DOHH2 (cell line): ENCODE data around the gene COL23A1.

Source experiments
- H3F3A ChIP-seq: fragments of 200-600 bp; sonication (generic), shearing (Covaris generic); 2 replicates; pipeline ENCODE4 v1.6.0; 2016; ENCODE audit warnings: antibody characterized with exemption, mild to moderate bottlenecking; ENCODE audit not compliant: control insufficient read depth, insufficient read depth
- H3K27ac ChIP-seq: fragments of 200-600 bp; sonication (generic); 2 replicates; pipeline ENCODE4 v1.5.1; 2014; ENCODE audit warnings: low read depth, mild to moderate bottlenecking, low read length, moderate library complexity
- H3K27me3 ChIP-seq: fragments of 200-600 bp; sonication (generic); 2 replicates; pipeline ENCODE4 v1.6.1; 2014; ENCODE audit warnings: mild to moderate bottlenecking, low read length, mixed read lengths; ENCODE audit not compliant: control insufficient read depth
- H3K36me3 ChIP-seq: fragments of 200-600 bp; sonication (generic); 2 replicates; pipeline ENCODE4 v1.6.1; 2014; ENCODE audit warnings: mild to moderate bottlenecking, low read length, moderate library complexity, mixed read lengths; ENCODE audit not compliant: control insufficient read depth
- H3K4me1 ChIP-seq: fragments of 200-600 bp; sonication (generic); 2 replicates; pipeline ENCODE4 v1.6.1; 2014; ENCODE audit warnings: mild to moderate bottlenecking, low read length, mixed read lengths; ENCODE audit not compliant: control insufficient read depth
- H3K4me2 ChIP-seq: fragments of 200-600 bp; sonication (generic); 2 replicates; pipeline ENCODE4 v1.6.0; 2014; ENCODE audit warnings: mild to moderate bottlenecking, low read length, moderate library complexity
- H3K4me3 ChIP-seq: fragments of 200-600 bp; sonication (generic); 2 replicates; pipeline ENCODE4 v1.5.1; 2014; ENCODE audit warnings: mild to moderate bottlenecking, low read length, mixed read lengths
- H3K79me2 ChIP-seq: fragments of 200-600 bp; sonication (generic); 2 replicates; pipeline ENCODE4 v1.6.1; 2014; ENCODE audit warnings: mild to moderate bottlenecking, low read length, mixed read lengths; ENCODE audit not compliant: control insufficient read depth
- H3K9me2 ChIP-seq: fragments of 200-600 bp; sonication (generic); replicated peaks from 2 replicates; pipeline ENCODE4 v1.6.1; 2014; ENCODE audit warnings: mild to moderate bottlenecking, low read length, mixed read lengths; ENCODE audit not compliant: control insufficient read depth
- H3K9me3 ChIP-seq: fragments of 200-600 bp; sonication (generic); 2 replicates; pipeline ENCODE4 v1.6.1; 2014; ENCODE audit warnings: antibody characterized with exemption, low read length, mixed read lengths; ENCODE audit not compliant: control insufficient read depth, insufficient read depth
- H4K20me1 ChIP-seq: fragments of 200-600 bp; sonication (generic); 2 replicates; pipeline ENCODE4 v1.6.0; 2014; ENCODE audit warnings: low read depth, mild to moderate bottlenecking, antibody characterized with exemption, low read length, moderate library complexity; ENCODE audit not compliant: control insufficient read depth, insufficient read depth
- EZH2phosphoT487 ChIP-seq: fragments of 200-600 bp; sonication (generic); IDR thresholded peaks from 2 replicates; pipeline ENCODE4 v1.6.1; 2017; ENCODE audit warnings: borderline replicate concordance, mild to moderate bottlenecking, antibody characterized with exemption, low read length, moderate library complexity, mixed read lengths
- TF ChIP-seq, protein P1 (sequence below): fragments of 200-600 bp; sonication (generic); IDR thresholded peaks from one replicate; pipeline ENCODE4 v1.5.1; 2014; ENCODE audit warnings: antibody characterized with exemption, mild to moderate bottlenecking, low read depth, low read length; ENCODE audit not compliant: poor library complexity, severe bottlenecking

The COL23A1 gene

GRCh38 chr5:178298283-178298807, 291.8 kb downstream of the COL23A1 start:
- Histone ChIP-seq H3K4me1 (peaks cover 27% of the 10 kb centered on the region), H3K27ac (no peak overlapping the region), H3K9me3 (peaks cover 3% of the 10 kb centered on the region; the same call in 1 of the 2 replicates), H3K36me3 (no peaks in the 10 kb centered on the region), H4K20me1 (no peaks in the 10 kb centered on the region), H3K79me2 (no peaks in the 10 kb centered on the region), H3F3A (peaks cover 22% of the 10 kb centered on the region), H3K4me2 (no peak overlapping the region), H3K27me3 (no peaks in the 10 kb centered on the region), H3K4me3 (no peak overlapping the region), H3K9me2 (no peaks in the 10 kb centered on the region)
- no peak for TF ChIP-seq EZH2phosphoT487
- TF ChIP-seq, protein P1, sequence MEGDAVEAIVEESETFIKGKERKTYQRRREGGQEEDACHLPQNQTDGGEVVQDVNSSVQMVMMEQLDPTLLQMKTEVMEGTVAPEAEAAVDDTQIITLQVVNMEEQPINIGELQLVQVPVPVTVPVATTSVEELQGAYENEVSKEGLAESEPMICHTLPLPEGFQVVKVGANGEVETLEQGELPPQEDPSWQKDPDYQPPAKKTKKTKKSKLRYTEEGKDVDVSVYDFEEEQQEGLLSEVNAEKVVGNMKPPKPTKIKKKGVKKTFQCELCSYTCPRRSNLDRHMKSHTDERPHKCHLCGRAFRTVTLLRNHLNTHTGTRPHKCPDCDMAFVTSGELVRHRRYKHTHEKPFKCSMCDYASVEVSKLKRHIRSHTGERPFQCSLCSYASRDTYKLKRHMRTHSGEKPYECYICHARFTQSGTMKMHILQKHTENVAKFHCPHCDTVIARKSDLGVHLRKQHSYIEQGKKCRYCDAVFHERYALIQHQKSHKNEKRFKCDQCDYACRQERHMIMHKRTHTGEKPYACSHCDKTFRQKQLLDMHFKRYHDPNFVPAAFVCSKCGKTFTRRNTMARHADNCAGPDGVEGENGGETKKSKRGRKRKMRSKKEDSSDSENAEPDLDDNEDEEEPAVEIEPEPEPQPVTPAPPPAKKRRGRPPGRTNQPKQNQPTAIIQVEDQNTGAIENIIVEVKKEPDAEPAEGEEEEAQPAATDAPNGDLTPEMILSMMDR, result no peak

GRCh38 chr5:178297751-178298150, 292.4 kb downstream of the COL23A1 start:
- Histone ChIP-seq H3K4me1 (peaks cover 21% of the 10 kb centered on the region), H3K36me3 (no peaks in the 10 kb centered on the region), H4K20me1 (no peaks in the 10 kb centered on the region), H3K79me2 (no peaks in the 10 kb centered on the region), H3K4me3 (no peak overlapping the region), H3K27me3 (no peaks in the 10 kb centered on the region), H3K9me3 (peaks cover 3% of the 10 kb centered on the region; the same call in 1 of the 2 replicates), H3K4me2 (no peak overlapping the region), H3K27ac (no peak overlapping the region), H3K9me2 (no peaks in the 10 kb centered on the region), H3F3A (peaks cover 22% of the 10 kb centered on the region)
- TF ChIP-seq, protein P1, result no peak

- no peak overlapping the region for H3K4me3 ChIP-seq
- H3K79me2 ChIP-seq, result no peaks in the 10 kb centered on the region
- H3K4me2 ChIP-seq, result no peak overlapping the region
- no peaks in the 10 kb centered on the region for H3K36me3 ChIP-seq
- no peaks in the 10 kb centered on the region for H3K9me2 ChIP-seq
- no peaks in the 10 kb centered on the region for H4K20me1 ChIP-seq
- no peak overlapping the region for H3K27ac ChIP-seq
- peaks cover 4% of the 10 kb centered on the region for H3K4me1 ChIP-seq
- TF ChIP-seq, protein P1, result no peak
- no peak for TF ChIP-seq EZH2phosphoT487
- H3K27me3 ChIP-seq, result no peaks in the 10 kb centered on the region
- H3F3A ChIP-seq, result peaks cover 10% of the 10 kb centered on the region
- H3K9me3 ChIP-seq, result no peaks in the 10 kb centered on the region
These were observed 294.1 kb downstream of the COL23A1 start for GRCh38 chr5:178296066-178296465.
